Measurements from ENCODE around the gene CHTF8.

The CHTF8 gene

GRCh38 chr16:69079697-69080096 lies 52.7 kb downstream of the CHTF8 start:
- FAIRE-seq, result no peak

GRCh38 chr16:69078073-69078472 lies 54.3 kb downstream of the CHTF8 start:
- FAIRE-seq, result no peak

- FAIRE-seq, result no peak
These were observed 55.1 kb downstream of the CHTF8 start for GRCh38 chr16:69077251-69077650.

GRCh38 chr16:69073181-69073702 lies 59.1 kb downstream of the CHTF8 start:
- no peak for FAIRE-seq

- FAIRE-seq, result no peak
These were observed 59.8 kb downstream of the CHTF8 start for GRCh38 chr16:69072640-69072974.

- FAIRE-seq, result no peak
These were observed 61.4 kb downstream of the CHTF8 start for GRCh38 chr16:69071036-69071435.

- no peak for FAIRE-seq
These were observed 62.9 kb downstream of the CHTF8 start for GRCh38 chr16:69069504-69069903.

Data from G401.6 (cell line).